K562 (cell line): Measurements from ENCODE around the gene LOXHD1.

ENCODE experiments used
- GTF2F1 ChIP-seq: IDR thresholded peaks from 2 replicates; pipeline ENCODE4 v1.6.1; 2011; ENCODE audit warnings: low read depth, low read length, improper control_type of control experiment
- NONO ChIP-seq, 2 experiments: fragments of 200-400 bp in 1 of 2; fragments of 450-650 bp in 1 of 2; formaldehyde crosslinking in 1 of 2; IDR thresholded peaks; 2 replicates each; pipeline ENCODE4 v1.6.1; 2017; ENCODE audit warnings: low read depth in 2 of 2, mild to moderate bottlenecking in 2 of 2, moderate library complexity in 2 of 2, low read length in 1 of 2
- SRF ChIP-seq, 2 experiments: fragments of 250-450, 450-650 bp in 1 of 2; sonication (Bioruptor Pico) in 1 of 2; sonication (generic) in 1 of 2; formaldehyde crosslinking; IDR thresholded peaks; 2 replicates each; pipeline versions ENCODE4 v1.5.0 to v1.5.1; 2020 to 2022; ENCODE audit warnings: mild to moderate bottlenecking in 1 of 2, missing genetic modification reagents in 1 of 2
- ZNF12 ChIP-seq: sonication (generic); formaldehyde crosslinking; IDR thresholded peaks from 2 replicates; pipeline ENCODE4 v1.4.0; 2020; ENCODE audit warnings: mild to moderate bottlenecking, missing genetic modification reagents
- TF ChIP-seq, protein P1 (sequence below): sonication (generic); formaldehyde crosslinking; IDR thresholded peaks from 2 replicates; pipeline ENCODE4 v1.9.0; 2022; ENCODE audit warnings: mild to moderate bottlenecking, missing genetic modification reagents
- TF ChIP-seq, protein P2 (sequence below), 3 experiments: IDR thresholded peaks in 2 of 3; conservative IDR thresholded peaks in 1 of 3; 2 replicates each; pipeline ENCODE4 v1.5.1; 2011 to 2012; ENCODE audit warnings: low read length in 3 of 3, mild to moderate bottlenecking in 3 of 3, control low read depth in 2 of 3, improper control_type of control experiment in 1 of 3, inconsistent platforms in 1 of 3, low read depth in 1 of 3, mixed read lengths in 1 of 3, moderate library complexity in 1 of 3; ENCODE audit not compliant: insufficient read depth in 2 of 3

GRCh38 chr18:46642561-46642960 is 14.5 kb downstream of the LOXHD1 start:
- TF ChIP-seq ZNF12 (CRISPR knock-in tag) (no peak), NONO (IDR thresholded peaks at IDR 0.05; ENCODE audit: low read depth in 2 of 2, low read length in 1 of 2) (no peak), SRF (CRISPR knock-in tag; IDR thresholded peaks at IDR 0.05) (no peak), GTF2F1 (no peak)
- TF ChIP-seq, protein P1, sequence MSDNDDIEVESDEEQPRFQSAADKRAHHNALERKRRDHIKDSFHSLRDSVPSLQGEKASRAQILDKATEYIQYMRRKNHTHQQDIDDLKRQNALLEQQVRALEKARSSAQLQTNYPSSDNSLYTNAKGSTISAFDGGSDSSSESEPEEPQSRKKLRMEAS (CRISPR knock-in tag): no peak
- TF ChIP-seq, protein P2, sequence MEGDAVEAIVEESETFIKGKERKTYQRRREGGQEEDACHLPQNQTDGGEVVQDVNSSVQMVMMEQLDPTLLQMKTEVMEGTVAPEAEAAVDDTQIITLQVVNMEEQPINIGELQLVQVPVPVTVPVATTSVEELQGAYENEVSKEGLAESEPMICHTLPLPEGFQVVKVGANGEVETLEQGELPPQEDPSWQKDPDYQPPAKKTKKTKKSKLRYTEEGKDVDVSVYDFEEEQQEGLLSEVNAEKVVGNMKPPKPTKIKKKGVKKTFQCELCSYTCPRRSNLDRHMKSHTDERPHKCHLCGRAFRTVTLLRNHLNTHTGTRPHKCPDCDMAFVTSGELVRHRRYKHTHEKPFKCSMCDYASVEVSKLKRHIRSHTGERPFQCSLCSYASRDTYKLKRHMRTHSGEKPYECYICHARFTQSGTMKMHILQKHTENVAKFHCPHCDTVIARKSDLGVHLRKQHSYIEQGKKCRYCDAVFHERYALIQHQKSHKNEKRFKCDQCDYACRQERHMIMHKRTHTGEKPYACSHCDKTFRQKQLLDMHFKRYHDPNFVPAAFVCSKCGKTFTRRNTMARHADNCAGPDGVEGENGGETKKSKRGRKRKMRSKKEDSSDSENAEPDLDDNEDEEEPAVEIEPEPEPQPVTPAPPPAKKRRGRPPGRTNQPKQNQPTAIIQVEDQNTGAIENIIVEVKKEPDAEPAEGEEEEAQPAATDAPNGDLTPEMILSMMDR (IDR thresholded peaks at IDR 0.05 in 2 of 3, conservative IDR thresholded peaks at IDR 0.05 in 1 of 3; ENCODE audit: insufficient read depth in 2 of 3, low read depth in 1 of 3, low read length in 3 of 3): no peak
